Medulla oblongata (tissue), 1 donor: ENCODE measurements around the gene ANKRD13C.
"Not testable (repeated sequence)": the region's sequence is repeated elsewhere in the genome, so short reads cannot be mapped to it uniquely, and the experiment has no call there.

ENCODE experiments used
- DNase-seq: peaks from one replicate; pipeline ENCODE4 v3.0.0-alpha.2; 2015; ENCODE audit errors: extremely low spot score

The ANKRD13C gene

GRCh38 chr1:70354332-70355110 lies at the start of gene ANKRD13C:
TSS of gene ANKRD13C (minus strand) at chr1:70354722. CDS start at chr1:70354408, 314 bp downstream.
- DNase-seq, result peak; percentile 97

- DNase-seq, result no peak
These were observed 49.2 kb upstream of the ANKRD13C start for GRCh38 chr1:70403759-70404158.

GRCh38 chr1:70401974-70402373 lies 47.5 kb upstream of the ANKRD13C start:
- DNase-seq, result no peak

GRCh38 chr1:70400335-70400734 lies 45.8 kb upstream of the ANKRD13C start:
- no peak for DNase-seq

- DNase-seq, result no peak
These were observed 42.5 kb upstream of the ANKRD13C start for GRCh38 chr1:70397013-70397412.

DNA sequence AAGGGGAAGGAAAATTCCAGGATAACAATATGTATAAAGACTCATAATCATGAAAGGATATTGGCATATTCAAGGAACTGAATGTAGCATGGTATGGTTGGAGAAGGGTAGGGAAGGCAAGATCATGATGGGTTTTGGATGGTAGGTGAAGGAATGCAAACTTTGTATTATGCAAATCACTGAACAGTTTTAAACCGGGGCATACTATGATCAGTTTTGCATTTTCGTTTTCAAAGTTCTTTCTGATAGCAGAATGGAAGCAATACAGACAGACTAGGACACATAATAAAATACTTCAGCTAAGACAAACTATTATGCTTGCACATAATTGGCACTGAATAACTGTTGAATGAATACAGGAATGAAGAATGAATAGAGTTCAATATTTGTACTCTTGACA lies 42.1 kb upstream of the ANKRD13C start:
- no peak for DNase-seq

DNA sequence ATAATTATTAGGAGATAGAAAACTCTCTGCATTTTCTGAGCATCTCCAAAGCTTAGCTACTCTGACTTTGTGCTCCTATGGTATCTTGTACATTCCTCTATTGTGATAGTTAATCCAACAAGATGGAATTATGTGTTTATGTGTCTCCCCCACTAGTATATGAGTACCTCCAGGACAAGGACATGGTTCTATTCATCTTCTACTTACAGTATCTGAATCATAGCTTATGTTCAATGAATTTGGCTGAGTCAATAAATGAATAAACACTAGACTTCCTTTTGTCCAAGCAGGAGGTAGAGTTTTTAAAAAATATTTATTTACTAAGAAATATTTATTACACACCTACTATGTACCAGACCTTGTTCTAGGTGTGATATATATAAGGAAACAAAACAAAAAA lies 38.1 kb upstream of the ANKRD13C start:
- DNase-seq, result no peak

- no peak for DNase-seq
These were observed 33.0 kb upstream of the ANKRD13C start for GRCh38 chr1:70387507-70387906.

- DNase-seq, result no peak
These were observed 31.6 kb upstream of the ANKRD13C start for GRCh38 chr1:70386121-70386520.

GRCh38 chr1:70385477-70385876 lies 31.0 kb upstream of the ANKRD13C start:
- DNase-seq, result no peak

- no peak for DNase-seq
These were observed 30.0 kb upstream of the ANKRD13C start for GRCh38 chr1:70384542-70384941.

GRCh38 chr1:70383483-70383882 lies 29.0 kb upstream of the ANKRD13C start:
- DNase-seq, result no peak

- no peak for DNase-seq
These were observed 28.2 kb upstream of the ANKRD13C start for GRCh38 chr1:70382682-70383081.

DNA sequence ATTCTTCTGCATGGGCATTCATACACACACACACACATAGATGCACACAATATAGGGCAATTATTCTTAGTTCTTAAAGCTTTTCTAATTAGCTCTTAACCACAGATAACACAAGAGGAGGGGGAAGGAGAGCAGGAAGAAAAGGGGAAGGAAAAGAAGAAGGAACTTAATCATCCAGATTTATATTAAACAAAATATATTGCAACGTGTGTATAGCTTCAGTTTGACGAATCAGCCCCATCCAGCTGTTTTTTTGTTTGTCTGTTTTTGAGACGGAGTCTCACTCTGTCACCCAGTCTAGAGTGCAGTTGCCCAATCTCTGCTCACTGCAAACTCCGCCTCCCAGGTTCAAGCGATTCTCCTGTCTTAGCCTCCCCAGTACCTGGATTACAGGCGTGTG lies 21.7 kb upstream of the ANKRD13C start:
- DNase-seq, result no peak

- DNase-seq, result not testable (repeated sequence)
These were observed 19.1 kb upstream of the ANKRD13C start for GRCh38 chr1:70373580-70373979.

- DNase-seq, result no peak
These were observed 17.9 kb upstream of the ANKRD13C start for GRCh38 chr1:70372426-70372825.

GRCh38 chr1:70371586-70371985 lies 17.1 kb upstream of the ANKRD13C start:
- not testable (repeated sequence) for DNase-seq

- not testable (repeated sequence) for DNase-seq
These were observed 12.9 kb upstream of the ANKRD13C start for GRCh38 chr1:70367397-70367796.

DNA sequence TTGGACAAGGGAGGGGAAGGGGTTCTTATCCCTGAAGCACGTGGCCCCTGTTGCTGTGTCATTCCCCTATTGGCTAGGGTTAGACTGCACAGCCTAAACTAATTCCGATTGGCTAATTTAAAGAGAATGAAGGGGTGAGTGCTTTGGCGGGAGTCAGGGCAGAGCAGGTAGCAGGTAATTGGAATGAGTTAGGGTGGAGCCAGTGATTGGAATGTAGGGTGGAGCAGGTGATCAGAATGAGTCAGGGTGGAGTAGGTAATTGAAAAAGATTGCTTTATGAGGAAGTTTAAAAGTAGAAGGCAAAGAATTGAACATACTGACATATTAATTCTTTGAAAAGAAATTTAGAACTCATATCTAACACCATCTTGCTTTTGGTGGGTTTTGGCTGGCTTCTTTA lies 12.5 kb upstream of the ANKRD13C start:
- not testable (repeated sequence) for DNase-seq

DNA sequence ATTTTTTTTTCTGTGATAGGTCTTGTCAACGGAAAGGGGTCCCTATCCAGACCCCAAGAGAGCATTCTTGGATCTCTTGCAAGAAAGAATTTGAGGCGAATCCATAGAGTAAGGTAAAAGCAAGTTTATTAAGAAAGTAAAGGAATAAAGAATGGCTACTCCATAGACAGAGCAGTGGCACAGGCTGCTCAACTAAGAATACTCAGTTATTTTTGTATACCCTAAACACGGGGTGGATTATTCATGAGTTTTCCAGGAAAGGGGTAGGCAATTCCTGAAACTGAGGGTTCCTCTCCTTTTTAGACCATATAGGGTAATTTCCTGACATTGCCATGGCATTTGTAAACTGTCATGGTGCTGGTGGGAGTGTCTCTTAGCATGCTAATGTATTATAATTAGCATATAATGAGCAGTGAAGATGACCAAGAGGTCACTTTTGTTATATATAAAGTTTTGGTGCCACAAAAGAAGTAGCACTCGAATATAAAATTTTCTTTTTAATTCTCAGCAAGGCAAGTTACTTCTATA lies 12.0 kb upstream of the ANKRD13C start:
- DNase-seq, result not testable (repeated sequence)

DNA sequence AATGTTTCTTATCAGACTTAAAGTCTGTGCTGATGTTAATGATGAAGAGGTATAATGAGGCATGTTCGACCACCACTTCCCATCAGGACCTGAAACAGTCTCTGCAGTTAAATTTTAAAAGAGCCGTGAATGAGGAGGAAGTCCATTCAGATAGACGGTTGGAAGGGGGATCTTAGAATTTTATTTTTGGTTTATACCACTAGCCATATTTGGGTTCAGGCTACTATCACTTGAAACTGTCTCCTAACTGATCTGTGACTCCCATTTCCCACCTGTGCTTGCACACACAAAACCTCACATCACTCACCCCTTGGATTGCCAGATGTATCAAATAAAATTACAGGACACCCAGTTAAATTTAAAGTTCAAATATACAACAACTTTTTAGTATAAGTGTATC lies 9.9 kb upstream of the ANKRD13C start:
- DNase-seq, result no peak

- DNase-seq, result no peak
These were observed 7.3 kb upstream of the ANKRD13C start for GRCh38 chr1:70361727-70362398.

DNA sequence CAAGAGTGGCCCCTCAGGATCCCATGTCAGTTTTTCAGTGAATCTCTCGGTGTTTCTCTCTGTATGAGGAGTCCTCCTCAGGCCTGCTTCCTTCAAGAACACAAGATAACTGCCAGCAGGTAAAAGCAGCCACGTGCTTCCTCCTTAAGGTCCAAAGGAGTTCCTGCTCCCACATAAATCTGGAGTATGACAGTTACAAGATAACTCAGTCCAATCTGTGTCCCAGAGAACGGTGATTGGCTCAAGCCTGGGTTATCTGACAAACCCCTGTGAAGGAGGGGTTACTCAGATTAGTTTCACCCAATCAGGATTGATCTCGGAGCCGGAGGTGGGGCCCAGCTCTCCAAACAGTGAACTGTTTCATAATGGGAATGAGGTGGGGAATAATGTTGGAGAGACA lies 5.8 kb upstream of the ANKRD13C start:
- no peak for DNase-seq
